GM19328 (cell line): ENCODE data around the gene QKI.
"Not testable (repeated sequence)": the region's sequence is repeated elsewhere in the genome, so short reads cannot be mapped to it uniquely, and the experiment has no call there.

Experiments used
- ATAC-seq: cut with Tn5 transposase; IDR thresholded peaks from one replicate; pipeline ENCODE4 v1.9.1; 2021; ENCODE audit warnings: mild to moderate bottlenecking, moderate library complexity; ENCODE audit not compliant: unreplicated experiment

The QKI gene

DNA sequence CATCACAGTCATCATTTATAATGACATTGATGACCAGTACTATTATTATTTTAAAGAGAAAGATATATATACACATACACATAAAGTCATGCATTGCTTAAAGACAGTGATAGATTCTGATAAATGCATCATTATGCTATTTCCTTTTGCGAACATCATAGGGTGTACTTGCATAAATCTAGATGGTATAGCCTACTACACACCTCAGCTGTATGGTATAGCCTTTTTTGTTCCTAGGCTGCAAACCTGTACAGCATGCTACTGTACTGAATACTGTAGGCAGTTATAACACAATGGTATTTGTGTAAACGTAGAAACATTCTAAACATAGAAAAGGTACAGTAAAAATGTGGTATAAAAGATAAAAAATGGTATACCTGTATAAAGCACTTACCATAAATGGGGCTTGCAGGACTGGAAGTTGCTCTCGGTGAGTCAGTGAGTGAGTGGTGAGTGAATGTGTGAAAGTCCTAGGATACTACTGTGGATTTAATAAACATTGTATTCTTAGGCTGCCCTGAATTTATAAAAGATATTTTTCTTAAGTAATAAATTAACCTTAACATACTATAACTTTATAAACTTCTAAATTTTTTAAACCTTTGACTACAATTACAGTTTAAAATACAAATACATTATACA is 23.9 kb downstream of the QKI start:
- no peak for ATAC-seq

DNA sequence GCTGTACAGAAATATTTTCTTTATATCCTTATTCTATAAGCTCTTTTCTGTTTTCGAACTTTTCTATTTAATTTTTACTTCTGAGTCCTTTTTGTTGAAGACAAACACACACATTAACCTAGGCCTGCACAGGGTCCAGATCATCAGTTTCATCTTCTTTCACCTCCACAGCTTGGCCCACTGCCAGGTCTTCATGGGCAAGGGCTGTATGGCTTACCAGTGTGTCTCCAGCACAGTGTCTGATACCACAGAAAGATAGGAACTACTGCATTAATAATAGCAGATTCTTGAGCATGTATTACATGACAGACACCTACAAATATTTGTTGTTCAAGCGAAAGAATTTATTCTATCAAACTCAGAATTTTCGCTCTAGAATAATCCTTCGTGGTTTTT is 24.4 kb downstream of the QKI start:
- ATAC-seq: no peak

DNA sequence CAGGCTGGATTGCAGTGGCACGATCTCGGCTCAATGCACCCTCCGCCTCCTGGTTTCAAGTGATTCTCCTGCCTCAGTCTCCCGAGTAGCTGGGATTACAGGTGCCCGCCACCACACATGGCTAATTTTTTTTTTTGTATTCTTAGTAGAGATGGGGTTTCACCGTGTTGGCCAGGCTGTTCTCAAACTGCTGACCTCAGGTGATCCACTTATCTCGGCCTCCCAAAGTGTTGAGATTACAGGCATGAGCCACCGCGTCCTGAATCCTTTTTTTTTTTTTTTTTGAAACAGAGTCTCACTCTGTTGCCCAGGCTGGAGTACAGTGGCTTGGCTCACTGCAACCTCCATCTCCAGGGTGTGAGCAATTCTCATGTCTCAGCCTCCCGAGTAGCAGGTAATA is 24.9 kb downstream of the QKI start:
- ATAC-seq: not testable (repeated sequence)

- ATAC-seq: no peak
These were observed 25.5 kb downstream of the QKI start for GRCh38 chr6:163439997-163440396.

GRCh38 chr6:163442336-163442735 is 27.8 kb downstream of the QKI start:
- ATAC-seq: no peak

DNA sequence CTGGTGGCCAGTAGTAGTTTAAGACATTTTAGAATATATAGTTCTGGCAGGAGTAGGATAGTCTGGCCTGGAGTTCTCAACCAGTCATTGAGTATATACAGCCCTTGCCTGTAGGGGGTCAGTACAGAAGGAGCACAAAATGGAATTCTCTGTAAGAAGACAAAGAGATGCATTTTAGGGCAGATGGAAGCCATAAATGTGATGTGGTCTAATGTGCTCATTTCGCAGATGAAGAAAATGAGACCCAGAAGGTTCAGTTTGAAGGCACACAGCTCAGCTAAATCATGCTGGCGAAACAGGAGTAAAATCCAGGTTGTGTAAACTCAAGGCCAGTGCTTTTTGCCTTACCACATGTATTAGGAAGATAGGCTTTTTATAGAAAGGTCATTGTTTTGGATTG is 29.6 kb downstream of the QKI start:
- no peak for ATAC-seq

DNA sequence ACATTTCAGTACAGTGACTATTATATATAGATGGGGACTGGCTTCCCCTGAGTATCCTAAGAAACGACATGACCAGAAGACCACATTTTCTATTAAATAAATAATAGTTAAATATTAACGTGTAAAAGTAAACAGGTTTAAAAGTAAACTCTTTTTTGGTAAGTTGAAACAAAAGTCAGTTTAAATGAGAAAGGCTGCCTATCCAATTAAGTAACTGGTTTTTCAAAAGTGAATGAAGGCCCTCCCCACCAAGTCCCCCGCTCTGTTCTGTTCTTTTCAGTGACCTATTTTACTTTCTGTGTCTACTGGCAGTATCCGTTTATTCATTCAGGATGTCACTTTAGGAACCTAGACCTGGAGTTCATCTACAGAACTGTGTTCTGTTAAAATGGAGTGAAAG is 32.0 kb downstream of the QKI start:
- ATAC-seq: no peak

- no peak for ATAC-seq
These were observed 34.6 kb downstream of the QKI start for GRCh38 chr6:163449076-163449475.

- no peak for ATAC-seq
These were observed 39.9 kb downstream of the QKI start for GRCh38 chr6:163454425-163454824.

DNA sequence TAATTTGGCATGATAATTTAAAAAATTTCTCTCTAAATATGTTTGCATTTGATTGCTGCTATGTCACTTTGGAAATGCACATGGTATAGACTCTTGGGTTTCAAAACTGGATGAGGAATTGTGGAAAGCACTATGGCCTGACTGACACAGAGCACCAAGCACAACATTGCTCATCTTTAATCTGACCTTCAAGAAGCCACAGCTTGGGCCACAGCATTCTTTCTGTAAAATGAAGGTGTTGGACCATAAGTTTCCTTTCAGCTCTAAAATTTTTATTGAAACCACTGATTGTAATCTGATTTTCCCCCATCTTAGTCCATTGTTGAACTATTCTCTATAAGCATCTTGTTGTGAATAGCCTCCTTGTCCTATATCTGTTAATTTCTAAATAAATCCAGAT is 41.0 kb downstream of the QKI start:
- ATAC-seq: no peak

DNA sequence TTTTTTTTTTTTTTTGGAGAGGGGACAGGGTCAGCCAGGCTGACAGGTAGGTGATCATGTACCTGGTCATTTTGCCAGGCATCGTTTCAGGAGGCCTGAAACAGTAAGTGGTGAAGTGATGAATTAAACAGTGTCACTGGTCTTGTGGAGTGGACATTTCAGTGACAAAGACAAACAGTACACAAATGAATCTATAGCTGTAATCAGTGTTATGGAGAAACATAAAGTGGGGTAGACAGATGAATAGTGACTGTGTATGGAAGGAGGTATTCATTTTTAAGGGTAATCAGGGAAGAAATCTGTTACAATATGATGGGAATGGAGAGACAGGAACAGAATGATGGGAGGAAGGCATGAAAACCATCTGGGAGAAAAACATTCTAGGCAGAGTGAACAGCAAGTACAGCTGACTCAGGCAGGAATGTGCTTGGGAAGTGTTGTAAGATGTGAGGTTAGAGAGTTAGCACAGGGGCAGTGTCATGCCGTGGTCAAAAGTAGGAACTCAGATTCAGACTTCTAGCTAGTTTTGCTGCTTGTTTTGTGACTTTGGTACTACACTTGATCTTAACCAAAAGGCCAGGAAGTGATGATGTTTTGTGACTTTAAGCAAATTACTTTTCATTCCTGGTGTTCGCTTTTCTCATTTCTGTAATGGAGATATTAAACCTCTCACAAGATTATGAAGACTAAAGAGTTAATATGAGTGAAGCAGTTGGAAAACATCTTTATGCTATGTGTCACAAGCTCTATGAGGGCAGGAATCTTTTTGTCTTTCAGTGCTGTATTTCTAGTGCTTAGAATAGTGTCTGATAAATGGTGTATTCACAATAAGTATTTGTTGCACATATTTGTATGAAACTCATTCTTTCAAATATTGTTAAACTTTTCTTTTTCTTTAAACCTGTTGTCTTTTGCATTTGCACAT is 43.4 kb downstream of the QKI start:
- ATAC-seq: no peak

- no peak for ATAC-seq
These were observed 44.5 kb downstream of the QKI start for GRCh38 chr6:163459007-163459406.

- ATAC-seq: no peak
These were observed 45.0 kb downstream of the QKI start for GRCh38 chr6:163459536-163459935.

- peak; percentile 83 for ATAC-seq
These were observed 45.8 kb downstream of the QKI start for GRCh38 chr6:163460307-163460782.

DNA sequence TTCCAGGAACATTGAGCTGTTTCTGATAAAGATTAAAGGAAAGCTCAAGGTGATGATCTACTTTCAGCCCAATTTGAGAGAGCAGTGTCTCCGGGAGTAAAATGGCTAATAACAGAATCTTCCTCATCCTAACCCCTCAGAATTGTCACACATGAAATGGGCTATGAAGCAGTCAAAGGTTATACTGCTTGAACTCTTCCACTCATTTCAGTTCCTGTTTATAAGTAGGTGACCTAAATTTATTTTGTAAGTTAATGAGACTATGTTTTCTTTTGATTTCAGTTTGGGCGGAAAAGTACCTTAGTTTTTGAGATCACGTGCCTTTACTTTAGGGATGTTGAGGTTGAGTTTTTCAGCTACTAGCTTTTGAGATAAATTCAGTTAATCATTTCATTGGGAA is 47.2 kb downstream of the QKI start:
- no peak for ATAC-seq

- ATAC-seq: no peak
These were observed 48.7 kb downstream of the QKI start for GRCh38 chr6:163463180-163463579.

GRCh38 chr6:163463795-163464194 is 49.3 kb downstream of the QKI start:
- ATAC-seq: no peak

DNA sequence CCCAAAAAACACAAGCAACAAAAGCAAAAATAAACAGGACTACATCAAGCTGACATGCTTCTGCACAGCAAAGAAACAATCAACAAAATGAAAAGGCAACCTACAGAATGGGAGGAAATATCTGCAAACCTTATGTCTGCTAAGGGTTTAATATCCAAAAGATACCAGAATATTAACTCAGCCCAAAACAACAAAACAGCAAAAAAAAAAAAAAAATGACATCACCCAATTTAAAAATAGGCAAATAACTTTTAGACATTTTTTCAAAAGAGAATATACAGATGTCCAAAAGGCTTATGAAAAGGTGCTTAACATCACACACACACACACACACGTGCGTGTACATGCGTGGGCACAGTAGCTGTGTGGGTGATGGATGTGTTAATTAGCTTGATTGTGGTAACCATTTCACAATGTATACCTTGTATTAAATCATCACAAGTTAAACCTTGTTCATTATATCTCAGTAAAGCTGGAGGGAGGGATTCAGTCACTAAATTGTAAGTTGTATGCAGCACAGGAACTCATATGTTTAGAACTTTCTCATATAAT is 52.4 kb downstream of the QKI start:
- no peak for ATAC-seq

- no peak for ATAC-seq
These were observed 54.2 kb downstream of the QKI start for GRCh38 chr6:163468738-163469137.

DNA sequence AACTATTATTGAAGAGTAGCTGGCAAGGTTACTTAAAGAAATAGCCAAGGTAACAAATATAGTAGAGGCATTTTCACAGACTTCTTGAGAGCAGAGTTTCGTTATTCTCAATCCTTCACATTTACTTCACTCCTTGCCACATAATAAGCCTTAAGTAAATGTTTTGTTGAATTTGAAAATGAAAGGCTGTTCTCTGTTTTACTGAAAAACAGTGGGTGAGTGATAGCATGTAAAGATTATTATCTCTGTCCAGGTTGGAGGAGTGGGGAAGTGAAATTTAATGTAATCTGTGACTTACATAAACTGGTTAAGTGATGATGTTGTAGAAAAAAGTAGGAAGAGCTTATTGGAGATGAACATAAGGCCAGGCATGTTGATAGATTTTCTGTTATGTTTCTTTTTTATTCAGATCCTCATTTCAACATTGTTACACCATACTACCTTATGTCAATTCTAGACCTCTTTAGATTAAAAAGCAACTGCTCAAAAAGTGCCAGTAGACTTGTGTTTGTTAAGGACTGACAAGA is 55.0 kb downstream of the QKI start:
- ATAC-seq: no peak

GRCh38 chr6:163470611-163471010 is 56.1 kb downstream of the QKI start:
- no peak for ATAC-seq

DNA sequence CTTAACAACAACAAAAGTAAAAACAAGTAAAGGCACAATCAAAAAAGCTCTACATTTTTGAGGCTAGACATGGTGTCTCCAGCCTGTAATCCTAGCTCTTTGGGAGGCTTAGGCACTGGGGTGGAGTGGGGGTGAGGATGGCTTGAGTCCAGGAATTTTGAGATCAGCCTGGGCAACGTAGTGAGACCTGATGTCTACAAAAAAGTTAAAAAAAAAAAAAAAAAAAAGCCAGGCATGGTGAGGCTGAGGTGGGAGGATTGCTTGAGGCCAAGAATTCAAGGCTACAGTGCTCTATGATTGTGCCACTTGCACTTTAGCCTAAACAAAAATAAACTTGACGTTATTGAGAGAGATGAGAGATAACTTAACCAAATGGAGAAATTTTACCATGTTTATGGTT is 60.1 kb downstream of the QKI start:
- ATAC-seq: no peak
